ENCODE measurements around the gene KRTAP2-3. TPM values are rescaled to one million over a fixed set of nuclear protein-coding genes. Genes with fewer than 3 reads are reported as not detected.
"Not testable (repeated sequence)": the region's sequence is repeated elsewhere in the genome, so short reads cannot be mapped to it uniquely, and the experiment has no call there.

KRTAP2-3 gene, protein sequence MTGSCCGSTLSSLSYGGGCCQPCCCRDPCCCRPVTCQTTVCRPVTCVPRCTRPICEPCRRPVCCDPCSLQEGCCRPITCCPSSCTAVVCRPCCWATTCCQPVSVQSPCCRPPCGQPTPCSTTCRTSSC
- polyA plus RNA-seq (2012; ENCODE audit: insufficient read depth, insufficient read length) = not detected

DNA sequence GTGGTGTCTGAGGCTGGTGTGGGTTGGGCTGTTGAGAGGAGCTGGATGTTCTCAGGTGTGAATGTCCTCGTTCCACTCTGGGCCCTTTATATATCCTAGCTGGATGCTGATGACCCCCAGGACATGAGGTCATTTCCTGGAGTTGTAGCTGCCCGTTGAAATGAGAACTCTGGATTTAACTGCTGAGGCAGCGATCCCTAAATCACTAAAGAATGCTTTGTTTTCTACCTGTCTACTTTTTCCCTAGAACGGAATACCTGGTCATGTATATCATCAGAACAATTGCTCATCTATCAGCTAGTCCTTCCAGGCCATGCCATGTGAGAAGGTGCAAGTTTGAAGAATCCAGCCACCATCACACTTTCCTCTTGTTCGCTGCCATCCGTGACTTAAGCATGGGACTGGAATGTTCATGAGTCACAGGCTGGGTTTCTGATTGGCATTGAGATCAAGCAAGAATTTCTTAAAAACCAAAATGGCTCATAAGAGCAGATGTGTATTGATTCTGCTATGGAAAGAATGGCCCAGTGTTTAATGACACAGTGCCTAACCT is at the start of gene KRTAP2-3:
Gene KRTAP2-3, minus strand, starts transcription at position 63 of the 553 bp plus-strand sequence. CDS start 64 bp downstream, outside the sequence.
- no peak for DNase-seq (ENCODE audit: low read depth, low spot score)
- H3K4me3 ChIP-seq (ENCODE audit: low read length) = no peak within 1 kb of the TSS

DNA sequence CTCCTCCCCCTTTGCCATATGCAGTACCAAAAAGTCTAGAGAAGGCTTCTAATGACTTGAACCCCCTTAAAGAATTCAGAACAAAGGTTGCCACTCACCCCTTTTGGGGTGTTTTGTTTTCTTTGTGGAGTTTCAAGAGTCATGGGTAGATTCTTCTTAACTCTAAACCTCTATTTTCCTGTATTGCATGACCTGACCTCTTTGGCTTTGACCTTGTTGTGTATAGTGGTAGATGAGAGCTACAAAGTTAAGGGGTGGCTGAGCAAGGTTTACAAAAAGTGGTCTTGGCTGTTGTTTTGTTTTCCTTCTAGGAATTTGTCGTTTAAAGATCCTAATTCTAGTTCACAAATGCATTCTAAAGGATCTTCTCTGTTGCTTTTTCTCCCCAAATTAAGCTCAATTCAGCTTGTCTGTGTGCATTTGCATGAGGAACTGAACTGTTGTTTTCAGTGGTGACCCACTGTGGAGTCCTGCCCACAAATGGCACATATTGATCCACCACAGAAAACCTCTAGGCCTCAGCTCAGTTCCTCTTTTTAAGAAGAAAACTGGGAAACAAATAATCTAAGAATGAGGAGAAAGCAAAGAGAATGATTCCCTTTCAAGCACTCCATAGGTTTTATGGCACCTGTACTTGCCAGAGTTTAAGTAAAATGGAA is 48.9 kb upstream of the KRTAP2-3 start:
- DNase-seq (ENCODE audit: low read depth, low spot score); H3K4me3 ChIP-seq (ENCODE audit: low read length): not testable (repeated sequence)

DNA sequence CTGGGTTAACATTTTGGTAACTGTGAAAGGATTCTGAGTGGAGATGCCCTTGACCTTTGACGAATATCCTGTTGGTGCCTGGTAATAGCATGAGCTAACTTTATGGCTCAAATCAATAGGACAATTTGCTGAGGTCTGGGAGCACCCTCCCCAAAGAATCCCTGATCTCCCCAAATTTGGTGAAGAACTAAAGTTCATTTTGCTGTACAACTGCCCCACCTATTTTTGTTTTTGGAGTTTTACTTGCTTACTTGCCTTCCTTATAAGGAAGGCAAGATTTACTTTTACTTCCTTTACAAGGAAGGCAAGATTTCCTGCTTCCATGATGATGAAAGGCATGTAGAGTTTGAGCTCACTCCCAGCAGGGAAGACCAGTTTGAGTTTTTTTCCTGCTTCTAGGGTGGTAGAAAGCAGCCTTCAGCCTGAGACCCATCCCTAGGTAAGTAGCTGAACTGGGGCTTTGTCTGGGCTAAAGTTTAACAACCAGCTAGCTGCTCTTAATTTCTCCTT is 48.1 kb upstream of the KRTAP2-3 start:
- H3K4me3 ChIP-seq (ENCODE audit: low read length) = no peak overlapping the region
- DNase-seq (ENCODE audit: low read depth, low spot score) = no peak

DNA sequence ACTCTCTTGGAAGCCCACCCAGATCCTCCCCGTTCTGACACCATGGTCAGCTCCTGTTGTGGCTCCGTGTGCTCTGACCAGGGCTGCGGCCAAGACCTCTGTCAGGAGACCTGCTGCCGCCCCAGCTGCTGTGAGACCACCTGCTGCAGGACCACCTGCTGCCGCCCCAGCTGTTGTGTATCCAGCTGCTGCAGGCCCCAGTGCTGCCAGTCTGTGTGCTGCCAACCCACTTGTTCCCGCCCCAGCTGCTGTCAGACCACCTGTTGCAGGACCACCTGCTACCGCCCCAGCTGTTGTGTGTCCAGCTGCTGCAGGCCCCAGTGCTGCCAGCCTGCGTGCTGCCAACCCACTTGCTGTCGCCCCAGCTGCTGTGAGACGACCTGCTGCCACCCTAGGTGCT is 45.4 kb upstream of the KRTAP2-3 start, which contains the start of gene KRTAP4-9:
Gene KRTAP4-9, plus strand, starts transcription at position 43 of the 400 bp plus-strand sequence. Its CDS starts 0 bp downstream, at position 43.
- DNase-seq (ENCODE audit: low read depth, low spot score); H3K4me3 ChIP-seq (ENCODE audit: low read length): not testable (repeated sequence)

DNA sequence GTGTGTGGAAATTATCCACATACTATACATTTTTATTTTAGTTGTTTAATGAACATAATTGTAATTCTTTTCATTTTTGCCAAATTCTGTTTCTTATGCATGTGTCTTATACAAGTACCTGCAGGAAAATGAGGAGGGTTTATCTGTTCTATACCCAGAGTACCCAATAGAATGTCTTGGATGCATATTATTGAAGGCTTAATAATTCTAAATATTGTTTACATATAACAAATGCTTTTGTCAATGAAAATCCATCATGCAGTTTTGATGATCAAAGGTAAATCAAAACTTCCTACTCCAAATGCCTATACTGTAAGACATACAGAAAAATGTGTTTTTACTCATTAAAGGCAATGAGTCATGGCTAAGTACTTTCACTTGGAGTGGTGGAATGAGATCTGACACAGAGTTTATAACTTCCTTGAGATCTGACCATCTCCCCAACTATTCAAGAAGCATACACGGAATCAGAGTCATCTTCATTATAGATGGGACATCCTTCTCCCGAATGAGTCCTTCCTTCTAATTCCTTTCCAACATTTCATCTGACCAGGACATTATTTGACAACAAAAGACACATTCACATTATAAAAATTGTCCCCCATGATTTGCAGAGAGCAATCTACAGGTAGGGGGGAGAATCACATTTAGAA is 44.6 kb upstream of the KRTAP2-3 start:
- DNase-seq (ENCODE audit: low read depth, low spot score); H3K4me3 ChIP-seq (ENCODE audit: low read length): not testable (repeated sequence)

DNA sequence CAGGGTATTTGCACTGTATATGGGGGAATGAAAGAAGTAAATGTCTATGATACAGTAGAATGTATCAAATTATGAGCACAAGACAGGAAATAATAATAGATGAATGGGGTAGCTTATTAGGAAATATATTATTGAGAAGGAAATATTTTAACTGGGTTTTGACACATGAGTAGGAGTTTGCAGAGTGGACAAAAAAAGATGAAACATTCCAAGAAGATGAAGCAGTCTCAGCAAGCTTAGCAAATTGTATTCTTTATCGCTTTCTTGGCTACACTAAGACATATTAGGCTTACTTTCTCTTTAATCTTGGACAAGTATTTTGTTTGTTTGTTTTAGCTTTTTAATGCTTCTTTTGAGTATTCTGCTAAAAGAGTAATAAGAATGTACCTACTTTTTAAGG is 44.0 kb upstream of the KRTAP2-3 start:
- no peak overlapping the region for H3K4me3 ChIP-seq (ENCODE audit: low read length)
- DNase-seq (ENCODE audit: low read depth, low spot score) = no peak

DNA sequence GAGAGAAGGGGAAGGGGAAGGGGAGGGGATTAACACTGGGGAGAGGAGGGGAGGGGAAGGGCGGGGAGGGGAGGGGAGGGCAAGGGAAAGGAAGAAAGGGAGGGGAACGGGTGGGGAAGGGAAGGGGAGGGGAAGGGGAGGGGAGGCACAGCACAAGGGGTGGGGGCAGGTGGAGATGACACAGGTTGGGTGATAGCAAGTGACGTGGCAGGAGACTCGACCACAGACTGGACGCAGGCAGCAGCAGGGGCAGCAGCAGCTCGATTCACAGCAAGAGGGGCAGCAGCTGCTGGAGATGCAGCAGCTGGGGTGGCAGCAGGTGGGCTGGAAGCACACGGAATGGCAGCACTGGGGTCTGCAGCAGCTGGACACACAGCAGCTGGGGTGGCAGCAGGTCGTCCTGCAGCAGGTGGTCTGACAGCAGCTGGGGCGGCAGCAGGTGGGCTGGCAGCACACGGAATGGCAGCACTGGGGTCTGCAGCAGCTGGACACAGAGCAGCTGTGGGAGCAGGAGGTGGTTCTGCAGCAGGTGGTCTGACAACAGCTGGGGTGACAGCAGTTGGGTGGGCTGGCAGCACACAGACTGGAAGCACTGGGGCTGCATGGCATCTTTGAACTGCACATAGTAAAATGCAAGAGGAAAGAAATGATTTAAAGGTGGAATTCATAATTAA is 41.8 kb upstream of the KRTAP2-3 start, which contains the start of gene KRTAP4-16:
Gene KRTAP4-16, minus strand, starts transcription at position 624 of the 674 bp plus-strand sequence. Its CDS starts 0 bp downstream, at position 624.
- H3K4me3 ChIP-seq (ENCODE audit: low read length) = no peak within 1 kb of the TSS
- DNase-seq (ENCODE audit: low read depth, low spot score) = no peak

DNA sequence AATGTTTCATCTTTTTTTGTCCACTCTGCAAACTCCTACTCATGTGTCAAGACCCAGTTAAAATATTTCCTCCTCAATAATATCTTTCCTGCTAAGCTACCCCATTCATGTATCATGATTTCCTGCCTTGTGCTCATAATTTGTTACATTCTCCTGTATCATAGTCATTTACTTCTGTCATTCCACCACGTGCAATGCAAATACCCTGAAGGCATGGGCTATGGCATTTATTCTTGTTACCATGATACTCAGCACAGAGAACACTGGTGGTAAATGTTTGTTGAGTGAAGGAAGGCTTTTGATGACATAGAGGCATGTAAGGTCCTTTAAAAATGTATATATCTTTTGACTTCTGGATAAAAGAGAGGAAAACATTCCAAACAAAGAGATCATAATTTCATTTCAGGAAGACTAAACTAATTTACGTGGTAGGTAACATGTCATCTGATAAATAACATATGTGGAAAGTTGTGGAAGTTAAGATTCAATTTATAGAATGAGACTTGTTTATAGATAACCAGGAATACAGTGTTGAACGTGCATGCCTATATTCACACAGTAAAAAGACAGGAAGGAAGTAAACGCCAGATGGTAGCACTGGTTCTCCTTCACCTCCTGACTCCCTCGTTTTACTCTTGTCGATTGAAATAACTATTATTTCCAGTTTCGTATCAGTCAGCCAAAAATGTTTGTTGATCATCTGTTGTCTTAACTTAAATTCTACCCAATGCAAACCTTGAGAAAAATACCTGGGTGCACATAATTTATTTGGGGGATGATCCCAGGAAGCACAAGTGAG is 40.0 kb upstream of the KRTAP2-3 start:
- DNase-seq (ENCODE audit: low read depth, low spot score); H3K4me3 ChIP-seq (ENCODE audit: low read length): not testable (repeated sequence)

DNA sequence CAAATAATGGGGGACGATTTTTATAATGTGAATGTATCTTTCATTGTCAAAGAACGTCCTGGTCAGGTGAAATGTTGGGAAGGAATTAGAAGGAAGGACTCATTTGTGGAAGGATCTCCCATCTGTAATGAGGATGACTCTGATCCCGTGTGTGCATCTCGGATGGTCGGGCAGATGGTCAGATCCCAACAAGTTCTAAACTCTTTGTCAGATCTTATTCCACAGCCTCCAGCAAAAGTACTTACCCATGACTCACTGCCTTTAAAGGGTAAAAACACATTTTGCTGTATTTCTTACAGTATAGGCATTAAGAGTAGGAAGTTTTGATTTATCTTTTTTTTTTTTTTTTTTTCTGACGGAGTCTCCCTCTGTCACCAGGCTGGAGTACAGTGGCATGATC is 38.6 kb upstream of the KRTAP2-3 start:
- DNase-seq (ENCODE audit: low read depth, low spot score) = no peak
- no peak overlapping the region for H3K4me3 ChIP-seq (ENCODE audit: low read length)

DNA sequence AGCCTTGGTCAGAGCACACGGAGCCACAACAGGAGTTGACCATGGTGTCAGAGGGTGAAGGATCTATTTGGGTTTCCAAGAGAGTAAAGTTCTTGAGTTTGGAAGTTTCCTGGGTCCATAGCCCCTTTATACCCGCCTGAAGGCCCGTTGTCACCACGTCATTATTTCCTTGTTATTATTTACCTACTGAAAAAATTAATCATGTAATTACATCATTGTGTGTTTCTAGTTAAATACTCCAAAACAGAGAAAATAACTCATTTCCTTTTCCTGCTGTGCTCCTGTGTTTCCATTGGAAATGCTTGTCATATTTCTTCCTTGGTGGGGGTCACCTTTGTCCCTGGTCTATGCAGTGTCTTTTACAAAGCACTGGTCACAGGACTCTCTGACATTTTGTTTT is 38.1 kb upstream of the KRTAP2-3 start, which contains the start of gene KRTAP4-8:
Gene KRTAP4-8, minus strand, starts transcription at position 101 of the 400 bp plus-strand sequence. Its CDS starts 58 bp downstream, at position 43.
- no peak within 1 kb of the TSS for H3K4me3 ChIP-seq (ENCODE audit: low read length)
- DNase-seq (ENCODE audit: low read depth, low spot score) = no peak

DNA sequence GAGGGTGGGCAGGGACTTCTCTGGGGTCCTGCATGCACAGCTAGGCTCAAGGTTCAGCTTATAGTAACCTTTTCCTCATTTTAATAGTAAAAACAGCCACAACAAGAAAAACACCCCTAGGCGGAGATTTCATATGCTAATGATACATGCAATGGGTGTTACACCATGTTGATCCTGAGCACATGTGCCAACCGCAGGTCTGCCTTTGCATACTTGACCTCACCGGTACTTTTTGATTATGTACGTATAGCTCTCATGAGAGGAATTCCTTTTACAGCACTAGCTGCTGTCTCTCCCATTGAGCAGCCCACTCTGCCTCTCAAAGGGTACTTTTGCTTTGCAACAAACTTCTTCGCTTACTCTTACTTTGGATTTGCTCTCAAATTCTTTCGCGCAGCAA is 36.1 kb upstream of the KRTAP2-3 start:
- DNase-seq (ENCODE audit: low read depth, low spot score) = no peak
- H3K4me3 ChIP-seq (ENCODE audit: low read length) = no peak overlapping the region

DNA sequence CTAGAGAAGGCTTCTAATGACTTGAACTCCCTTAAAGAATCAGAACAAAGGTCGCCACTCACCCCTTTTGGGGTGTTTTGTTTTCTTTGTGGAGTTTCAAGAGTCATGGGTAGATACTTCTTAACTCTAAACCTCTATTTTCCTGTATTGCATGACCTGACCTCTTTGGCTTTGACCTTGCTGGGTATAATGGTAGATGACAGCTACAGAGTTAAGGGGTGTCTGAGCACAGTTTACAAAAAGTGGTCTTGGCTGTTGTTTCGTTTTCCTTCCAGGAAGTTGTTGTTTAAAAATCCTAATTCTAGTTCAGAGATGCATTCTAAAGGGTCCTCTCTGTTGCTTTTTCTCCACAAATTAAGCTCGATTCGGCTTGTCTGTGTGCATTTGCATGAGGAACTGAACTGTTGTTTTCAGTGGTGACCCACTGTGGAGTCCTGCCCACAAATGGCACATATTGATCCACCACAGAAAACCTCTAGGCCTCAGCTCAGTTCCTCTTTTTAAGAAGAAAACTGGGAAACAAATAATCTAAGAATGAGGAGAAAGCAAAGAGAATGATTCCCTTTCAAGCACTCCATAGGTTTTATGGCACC is 28.9 kb upstream of the KRTAP2-3 start:
- not testable (repeated sequence) for DNase-seq (ENCODE audit: low read depth, low spot score); H3K4me3 ChIP-seq (ENCODE audit: low read length)

DNA sequence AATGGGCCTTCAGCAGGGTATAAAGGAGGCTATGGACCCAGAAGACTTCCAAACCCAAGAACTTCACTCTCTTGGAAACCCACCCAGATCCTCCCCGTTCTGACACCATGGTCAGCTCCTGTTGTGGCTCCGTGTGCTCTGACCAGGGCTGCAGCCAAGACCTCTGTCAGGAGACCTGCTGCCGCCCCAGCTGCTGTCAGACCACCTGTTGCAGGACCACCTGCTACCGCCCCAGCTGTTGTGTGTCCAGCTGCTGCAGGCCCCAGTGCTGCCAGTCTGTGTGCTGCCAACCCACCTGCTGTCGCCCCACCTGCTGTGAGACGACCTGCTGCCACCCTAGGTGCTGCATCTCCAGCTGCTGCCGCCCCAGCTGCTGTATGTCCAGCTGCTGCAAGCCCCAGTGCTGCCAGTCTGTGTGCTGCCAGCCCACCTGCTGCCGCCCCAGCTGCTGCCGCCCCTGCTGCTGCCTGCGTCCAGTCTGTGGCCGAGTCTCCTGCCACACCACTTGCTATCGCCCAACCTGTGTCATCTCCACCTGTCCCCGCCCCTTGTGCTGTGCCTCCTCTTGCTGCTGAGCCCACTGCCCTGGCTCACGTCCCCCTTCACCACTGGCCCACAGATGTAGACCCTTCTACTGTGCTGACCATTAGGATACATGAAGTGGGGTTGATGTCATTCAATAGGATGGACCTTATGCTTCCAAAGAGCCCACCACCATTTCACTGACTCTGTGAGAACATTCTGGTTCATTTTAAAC is 24.4 kb upstream of the KRTAP2-3 start, which contains the start of gene KRTAP4-7:
Gene KRTAP4-7, plus strand, starts transcription at position 51 of the 757 bp plus-strand sequence. Its CDS starts 57 bp downstream, at position 108.
- DNase-seq (ENCODE audit: low read depth, low spot score); H3K4me3 ChIP-seq (ENCODE audit: low read length): not testable (repeated sequence)

DNA sequence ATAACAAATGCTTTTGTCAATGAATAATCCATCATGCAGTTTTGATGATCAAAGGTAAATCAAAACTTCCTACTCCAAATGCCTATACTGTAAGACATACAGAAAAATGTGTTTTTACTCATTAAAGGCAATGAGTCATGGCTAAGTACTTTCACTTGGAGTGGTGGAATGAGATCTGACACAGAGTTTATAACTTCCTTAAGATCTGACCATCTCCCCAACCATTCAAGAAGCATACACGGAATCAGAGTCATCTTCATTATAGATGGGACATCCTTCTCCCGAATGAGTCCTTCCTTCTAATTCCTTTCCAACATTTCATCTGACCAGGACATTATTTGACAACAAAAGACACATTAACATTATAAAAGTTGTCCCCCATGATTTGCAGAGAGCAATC is 23.5 kb upstream of the KRTAP2-3 start:
- H3K4me3 ChIP-seq (ENCODE audit: low read length); DNase-seq (ENCODE audit: low read depth, low spot score): not testable (repeated sequence)

DNA sequence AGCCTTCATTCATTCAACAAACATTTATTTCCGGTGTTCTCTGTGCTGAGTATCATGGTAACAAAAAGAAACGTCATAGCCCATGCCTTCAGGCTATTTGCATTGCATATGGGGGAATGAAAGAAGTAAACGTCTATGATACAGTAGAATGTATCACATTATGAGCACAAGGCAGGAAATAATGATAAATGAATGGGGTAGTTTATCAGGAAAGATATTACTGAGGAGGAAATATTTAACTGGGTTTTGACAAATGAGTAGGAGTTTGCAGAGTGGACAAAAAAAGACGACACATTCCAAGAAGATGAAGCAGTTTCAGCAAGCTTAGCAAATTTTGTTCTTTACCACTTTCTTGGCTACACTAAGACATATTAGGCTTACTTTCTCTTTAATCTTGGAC is 22.7 kb upstream of the KRTAP2-3 start:
- no peak overlapping the region for H3K4me3 ChIP-seq (ENCODE audit: low read length)
- DNase-seq (ENCODE audit: low read depth, low spot score) = no peak

DNA sequence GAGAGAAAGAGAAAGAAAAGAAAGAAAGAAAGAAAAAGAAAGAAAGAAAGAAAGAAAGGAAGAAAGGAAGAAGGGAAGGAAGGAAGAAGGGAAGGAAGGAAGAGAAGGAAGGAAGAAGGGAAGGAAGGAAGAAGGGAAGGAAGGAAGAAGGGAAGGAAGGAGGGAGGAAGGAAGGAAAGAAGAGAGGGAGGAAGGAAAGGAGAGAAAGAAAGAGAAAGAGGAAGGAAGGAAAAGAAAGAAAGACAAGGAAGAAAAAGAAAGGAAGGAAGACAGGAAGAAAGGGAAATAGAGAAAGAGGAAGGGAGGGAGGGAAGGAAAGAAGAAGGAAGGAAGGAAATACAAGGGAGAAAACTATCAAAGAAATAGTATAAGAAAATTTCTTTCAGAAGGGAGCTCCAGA is 16.9 kb upstream of the KRTAP2-3 start:
- no peak overlapping the region for H3K4me3 ChIP-seq (ENCODE audit: low read length)
- DNase-seq (ENCODE audit: low read depth, low spot score) = no peak

DNA sequence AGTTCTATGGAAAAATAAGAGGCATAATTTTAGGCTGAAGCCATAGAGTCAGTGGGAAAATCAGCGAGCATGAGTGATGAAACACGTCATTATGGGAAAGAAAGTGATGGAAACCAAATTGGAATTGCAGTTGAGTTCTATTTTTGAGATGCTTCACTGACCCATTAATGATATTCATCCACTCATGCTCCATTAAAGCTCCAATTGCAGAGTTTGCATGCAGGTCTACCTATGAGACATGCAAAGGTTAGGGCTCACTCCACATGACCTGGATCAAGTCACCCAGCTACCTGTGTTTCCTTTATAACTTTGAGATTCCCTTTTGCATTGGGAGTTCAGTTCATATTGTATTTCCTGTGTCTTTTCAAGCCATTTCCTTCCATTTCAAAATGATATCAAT is 13.8 kb upstream of the KRTAP2-3 start:
- no peak overlapping the region for H3K4me3 ChIP-seq (ENCODE audit: low read length)
- no peak for DNase-seq (ENCODE audit: low read depth, low spot score)

Measured in Jurkat, Clone E6-1 (cell line).